Tongue (tissue), 2 donors: ENCODE results near the gene NTRK3. TPM values are rescaled to one million over a fixed set of nuclear protein-coding genes. Genes with fewer than 3 reads are reported as not detected.
A peak's percentile ranks its signal among the peaks of the same experiment; 100 is the strongest.

ENCODE experiments used
- DNase-seq: peaks from one replicate; pipeline ENCODE4 v3.0.0-alpha.2; 2015
- total RNA-seq: library from RNA; depleted of rRNA; stranded (reverse); fragments of >200 nt; gene quantifications from one replicate; pipeline ENCODE4 v1.2.3, GENCODE V29; 2014

NTRK3 gene
- total RNA-seq, 1 donor from 2014 or later, result 14.7 TPM

DNA sequence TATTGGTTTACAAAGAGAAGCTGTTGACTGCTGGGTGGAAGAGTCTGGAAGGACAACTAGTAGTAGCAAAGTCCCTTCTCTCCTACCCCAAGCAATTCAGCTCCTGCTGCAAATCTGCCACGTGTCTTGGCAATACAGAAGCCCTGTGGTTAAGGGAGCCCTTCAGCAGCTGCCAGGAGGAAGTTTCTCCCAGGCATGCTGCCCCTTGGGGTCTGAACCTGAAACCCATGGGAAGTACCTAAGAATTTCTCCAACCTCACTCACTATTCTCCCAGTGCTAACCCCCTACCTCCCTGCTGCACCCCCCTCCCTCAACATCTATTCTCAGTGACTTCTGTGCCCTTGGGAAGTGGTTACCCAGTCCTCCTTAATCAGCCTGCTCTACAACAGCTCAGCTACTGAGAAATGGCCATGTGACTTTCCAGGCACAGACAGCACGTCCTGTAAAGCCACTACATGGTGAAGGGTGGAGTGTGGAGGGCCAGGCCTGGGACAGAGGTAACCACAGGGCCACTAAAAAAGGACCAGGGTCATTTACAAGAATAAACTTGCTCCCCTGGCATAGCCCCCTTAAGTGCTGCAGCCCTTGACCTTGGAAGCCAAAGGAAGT, 316.6 kb downstream of the NTRK3 start:
- no peak for DNase-seq

DNA sequence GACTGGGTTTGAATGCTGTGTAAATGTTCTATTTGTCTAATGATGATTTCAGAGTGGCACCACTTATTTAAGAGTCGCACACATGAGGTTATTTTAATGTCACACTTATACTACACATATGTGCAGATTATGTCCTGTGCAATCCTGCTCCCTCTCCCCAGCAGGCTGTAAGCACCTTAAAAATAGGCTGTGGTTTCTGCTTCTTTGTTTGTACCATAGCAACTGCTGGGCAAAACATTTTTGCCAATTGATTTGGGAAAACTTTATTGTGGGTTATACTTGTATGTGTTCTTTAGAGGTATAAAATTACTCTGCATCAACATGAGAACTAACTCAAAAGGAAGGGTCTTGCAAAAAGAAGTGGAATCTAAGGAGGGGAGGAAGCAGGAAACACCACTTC, 318.5 kb downstream of the NTRK3 start:
- no peak for DNase-seq

DNA sequence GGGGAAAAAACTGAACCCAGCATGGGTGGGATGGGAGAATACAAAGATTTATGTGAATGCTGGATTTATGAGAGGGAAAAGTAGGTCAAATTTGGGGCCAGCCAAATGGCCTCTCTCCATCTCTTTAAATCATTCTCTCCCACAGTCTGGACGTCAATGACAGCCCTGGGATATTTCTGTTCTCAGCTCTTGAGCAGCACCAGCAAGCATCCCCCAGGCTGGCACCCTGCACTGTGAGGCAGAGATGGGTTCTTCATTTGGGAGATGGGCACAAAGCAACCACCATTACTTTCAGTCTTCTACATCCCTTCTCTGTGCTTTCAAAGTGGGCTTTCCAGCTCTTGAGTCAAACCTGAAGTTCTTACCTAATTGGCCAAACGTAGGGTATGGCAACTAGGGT, 321.0 kb downstream of the NTRK3 start:
- DNase-seq, result no peak

DNA sequence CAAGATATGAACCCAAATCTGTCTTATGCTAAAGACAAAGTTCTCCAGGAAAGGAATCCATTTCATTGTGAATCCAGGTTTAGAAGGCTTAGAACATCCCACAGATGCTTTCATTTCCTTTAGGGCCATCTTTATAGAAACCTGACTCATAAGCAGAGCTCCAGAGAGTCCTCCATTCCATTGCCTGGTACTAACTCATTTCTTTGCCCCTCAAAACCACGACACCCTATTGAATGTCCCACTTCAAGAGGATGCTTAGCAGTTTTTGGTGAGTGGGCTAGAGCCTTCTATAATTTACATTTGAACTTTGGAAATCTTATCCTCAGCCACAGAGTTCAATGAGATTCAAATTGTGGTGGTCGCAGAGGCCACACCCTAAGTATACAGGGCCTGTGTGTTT, 325.0 kb downstream of the NTRK3 start:
- DNase-seq, result no peak

DNA sequence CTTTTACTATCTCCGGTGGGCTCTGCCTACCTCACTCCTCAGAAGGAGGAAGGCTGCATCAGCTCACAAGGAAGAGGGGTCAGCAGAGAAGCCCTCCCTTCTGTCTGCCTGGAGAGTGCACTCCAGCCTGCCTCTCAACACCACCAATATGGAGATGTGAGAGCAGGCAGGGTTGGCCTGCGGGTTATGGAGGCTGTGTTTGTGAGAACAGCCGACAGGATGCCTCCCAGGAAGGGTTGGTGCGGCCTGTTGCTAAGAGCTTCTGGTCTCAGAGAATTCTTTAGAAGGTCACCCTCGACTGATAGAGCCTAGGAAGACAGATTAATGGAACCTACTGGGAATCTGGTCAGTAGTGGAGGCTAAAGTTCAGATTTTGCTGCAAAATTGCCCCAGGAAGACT, 326.1 kb downstream of the NTRK3 start:
- no peak for DNase-seq

DNA sequence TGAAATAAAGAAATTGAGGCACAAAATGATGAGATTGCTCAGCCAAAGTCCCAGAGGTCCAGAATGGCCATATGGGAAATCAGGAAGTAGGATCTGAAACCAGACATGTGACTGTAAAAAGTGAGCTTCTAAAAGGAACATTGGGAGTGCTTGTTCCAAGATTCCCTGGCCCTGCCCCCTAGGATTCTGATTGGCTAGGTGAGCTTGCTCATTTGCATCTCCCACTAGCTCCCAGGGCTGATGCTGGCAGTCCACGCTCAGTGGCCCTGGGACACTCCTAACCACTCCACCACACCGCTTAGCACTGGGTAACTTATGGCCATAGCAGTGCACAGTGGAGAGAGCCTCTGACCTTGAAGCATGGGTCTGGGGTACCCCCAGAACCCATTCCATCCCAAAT, 326.7 kb downstream of the NTRK3 start:
- DNase-seq, result no peak

DNA sequence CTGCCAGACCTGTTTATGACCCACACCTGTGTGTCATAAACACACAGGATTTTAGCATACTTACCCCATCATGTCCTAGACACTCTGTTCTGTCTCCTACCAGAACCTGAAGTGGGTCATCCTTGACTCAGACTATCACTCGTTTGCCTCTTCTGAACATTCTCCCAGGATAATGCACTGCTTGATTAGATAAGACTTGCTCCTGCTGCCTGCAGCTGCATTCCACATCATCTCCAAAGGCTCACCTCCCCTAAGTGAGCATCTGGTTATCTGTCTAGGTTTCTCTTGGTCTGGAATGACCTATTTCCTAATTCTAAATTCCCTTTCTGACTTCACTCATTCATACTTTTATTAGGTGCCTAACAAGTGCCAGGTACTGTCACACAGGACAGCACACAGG, 332.1 kb downstream of the NTRK3 start:
- DNase-seq, result no peak

DNA sequence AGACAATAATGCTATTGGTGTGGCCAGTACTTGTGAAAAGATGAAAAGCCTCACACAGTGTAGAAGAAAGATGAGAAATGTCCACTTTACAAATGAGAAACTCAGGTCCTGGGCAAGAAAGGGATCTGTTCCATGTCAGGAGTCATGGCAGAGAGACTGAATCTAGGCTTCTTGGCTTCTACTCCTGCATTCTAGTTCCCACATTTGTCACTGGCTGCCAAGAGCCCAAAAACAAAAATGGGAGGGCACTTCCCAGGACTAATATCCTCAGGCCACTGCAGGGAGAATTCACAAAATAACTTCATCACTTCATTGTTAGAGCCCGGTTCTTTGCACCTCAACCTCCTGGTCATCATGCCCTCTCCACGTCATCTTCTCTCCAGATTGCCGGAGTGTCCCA, 337.5 kb downstream of the NTRK3 start:
- DNase-seq, result no peak

DNA sequence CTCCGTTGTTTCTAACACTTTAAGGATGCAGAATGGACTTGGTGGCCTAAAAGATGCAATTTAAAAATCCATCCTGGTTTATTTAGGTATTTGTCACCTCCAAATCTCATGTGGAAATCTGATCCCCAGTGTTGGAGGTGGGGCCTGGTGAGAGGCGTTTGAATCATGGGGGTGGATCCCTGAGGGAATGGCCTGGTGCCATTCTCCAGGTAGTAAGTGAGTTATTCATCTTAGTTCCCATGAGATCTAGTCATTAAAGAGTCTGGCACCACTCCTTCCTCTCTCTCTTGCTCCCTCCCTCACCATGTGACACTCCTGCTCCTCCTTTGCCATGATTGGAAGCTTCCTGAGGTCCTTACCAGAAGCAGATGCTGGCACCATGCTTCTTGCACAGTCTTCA, 339.1 kb downstream of the NTRK3 start:
- no peak for DNase-seq

DNA sequence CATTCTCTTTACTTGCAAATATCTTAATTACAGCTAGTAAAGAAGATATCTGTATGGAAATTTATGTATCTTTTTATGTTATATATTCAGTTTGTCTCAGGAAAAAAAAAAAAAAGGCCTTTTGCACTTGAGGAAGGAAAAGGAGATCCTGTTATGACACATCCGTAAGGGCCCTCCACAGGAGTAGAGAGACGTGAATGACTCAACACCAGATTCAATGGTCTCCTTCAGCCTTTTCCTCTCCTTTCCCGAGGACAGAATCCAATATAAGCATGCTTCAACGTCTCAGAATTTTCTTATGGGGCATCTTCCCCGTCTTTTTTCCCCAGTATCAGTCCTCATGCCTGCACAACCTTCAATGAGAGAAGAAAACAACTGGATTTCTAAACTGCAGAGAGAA, 340.3 kb downstream of the NTRK3 start:
- DNase-seq, result no peak

DNA sequence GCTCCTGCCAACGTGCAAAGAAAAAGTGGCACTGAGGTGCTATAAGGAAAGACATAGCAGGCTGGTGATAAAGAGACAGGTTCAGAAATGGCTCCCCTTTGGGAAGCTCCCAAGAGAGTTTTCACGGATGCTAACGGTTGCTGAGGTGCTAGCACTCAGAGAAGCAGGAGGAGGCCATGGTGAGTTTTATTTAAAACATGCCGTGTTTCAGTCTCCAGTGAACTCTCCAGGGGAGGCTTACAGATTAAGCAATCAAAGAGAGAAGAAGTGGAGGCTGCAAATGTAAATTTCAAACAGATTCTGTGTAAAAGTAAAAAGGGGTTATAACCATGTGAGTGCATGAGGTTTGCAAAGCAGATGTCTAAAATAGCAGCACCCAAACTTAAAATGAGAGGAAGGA, 346.2 kb downstream of the NTRK3 start:
- peak; percentile 2 for DNase-seq

DNA sequence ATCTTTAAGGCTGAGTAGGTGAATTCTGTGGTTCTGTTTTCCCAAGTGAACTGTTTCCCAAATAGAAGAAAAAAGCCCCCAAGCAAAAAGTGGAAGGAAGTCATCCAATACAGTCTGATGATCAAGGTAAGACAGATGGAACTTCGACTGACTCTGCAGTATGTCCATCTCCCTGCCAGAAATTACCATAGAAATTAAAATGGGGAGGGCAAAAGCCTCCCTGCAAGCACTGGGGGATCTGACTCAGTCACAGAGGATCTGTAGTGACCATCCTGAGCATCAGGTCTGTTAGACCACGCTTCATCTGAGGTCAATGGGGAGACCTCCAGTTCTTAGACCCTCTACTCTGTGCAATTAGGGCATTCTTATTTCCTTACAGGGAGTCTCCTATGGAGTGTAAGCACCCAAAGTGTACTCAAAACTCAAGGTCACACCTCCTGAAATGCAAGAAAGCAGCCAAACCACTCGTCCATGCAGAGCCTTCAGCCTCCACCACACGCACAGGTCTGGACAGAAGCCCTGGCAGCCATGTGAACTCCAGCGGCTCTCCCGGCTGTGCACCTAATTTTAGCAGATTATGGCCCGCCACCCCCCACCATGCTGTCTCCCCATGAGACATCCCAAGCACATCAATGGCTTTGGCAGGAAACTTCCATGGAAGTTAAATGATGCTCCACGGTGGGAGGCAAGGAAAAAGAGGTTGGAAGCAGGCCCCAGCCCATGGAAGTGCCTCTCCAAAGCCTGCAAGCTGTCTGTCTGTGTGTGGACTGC, 348.7 kb downstream of the NTRK3 start:
- no peak for DNase-seq

DNA sequence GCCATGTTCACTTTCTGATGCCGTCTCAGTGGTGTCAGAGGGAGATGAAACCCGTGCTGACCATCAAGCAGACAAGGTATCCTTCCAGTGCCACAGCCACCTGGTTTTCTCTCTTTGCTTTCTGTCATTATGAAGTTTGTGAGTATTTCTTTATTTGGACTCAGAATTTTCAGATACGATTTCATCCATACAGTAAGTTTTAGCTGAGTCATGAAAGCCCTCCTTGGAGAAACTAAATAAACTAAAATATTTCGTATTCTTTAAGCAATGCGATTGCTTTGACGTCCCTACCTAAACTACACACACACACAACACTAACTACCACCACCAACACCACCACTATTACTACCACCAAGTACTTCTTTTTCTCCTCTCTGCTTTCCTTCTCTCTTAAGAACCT, 350.1 kb downstream of the NTRK3 start:
- DNase-seq, result no peak

DNA sequence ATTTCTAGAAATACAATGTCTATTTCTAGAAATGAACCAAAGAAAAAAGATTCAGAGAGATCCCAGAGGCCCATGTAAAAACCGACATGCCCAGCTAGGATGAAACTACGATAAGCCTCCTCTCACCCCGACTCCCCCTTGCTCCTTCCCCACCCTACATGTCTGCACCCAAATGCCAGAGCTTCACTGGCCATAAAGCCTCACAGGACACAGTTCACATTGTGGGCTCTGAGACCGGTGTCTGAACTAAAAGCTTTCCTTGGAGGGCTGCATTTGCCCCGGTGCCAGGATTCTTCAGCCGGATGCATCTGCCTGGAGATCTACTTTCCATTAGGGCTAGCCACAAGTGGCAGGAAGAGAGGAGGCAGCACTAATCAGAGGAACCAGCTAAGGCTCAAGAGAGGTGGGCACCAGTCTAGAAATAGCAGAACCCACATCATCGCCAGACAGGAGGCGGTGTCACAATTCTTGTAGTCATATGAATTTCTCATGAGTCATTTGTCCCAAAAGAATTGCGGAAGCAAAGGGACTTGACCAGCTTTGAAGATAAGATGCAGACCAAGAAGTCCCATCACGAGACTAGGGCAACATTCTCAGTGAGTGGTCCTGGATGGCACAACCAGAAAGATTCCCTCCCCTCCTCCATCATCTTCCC, 353.6 kb downstream of the NTRK3 start:
- DNase-seq, result no peak

DNA sequence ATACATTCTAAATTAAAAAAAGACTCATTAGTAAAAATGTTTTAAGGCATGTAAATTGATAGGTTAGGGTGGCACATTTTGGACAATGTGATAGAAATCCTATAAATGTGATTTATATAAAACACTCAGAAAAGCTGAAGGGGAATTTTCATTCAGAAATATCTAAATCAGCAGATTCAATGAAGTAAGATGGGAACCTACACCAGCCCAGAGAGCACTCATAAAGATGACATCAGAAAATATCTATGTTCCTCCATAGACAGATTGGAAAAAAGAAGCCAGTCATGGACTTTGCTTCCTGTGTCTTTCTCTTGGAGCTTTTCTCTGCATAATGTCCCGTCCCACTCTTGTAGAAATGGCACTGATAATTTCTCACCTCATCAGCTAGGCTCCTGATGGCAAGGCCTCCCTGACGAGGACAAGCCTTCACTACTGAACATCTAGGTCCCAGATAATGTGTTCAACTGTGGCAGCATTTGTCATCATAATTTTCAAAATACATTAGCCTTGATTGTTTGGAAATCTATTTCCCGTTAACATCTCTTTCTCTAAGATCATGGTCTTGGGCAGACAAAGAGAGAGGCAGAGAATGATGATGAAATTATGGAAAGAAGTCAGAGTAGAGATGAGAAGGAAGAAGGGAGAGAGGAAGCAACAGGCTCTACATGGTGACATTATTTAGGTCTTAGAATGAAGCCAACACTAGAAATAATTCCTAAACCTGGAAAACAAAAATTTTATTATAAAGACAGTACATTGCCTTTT, 354.4 kb downstream of the NTRK3 start:
- no peak for DNase-seq

DNA sequence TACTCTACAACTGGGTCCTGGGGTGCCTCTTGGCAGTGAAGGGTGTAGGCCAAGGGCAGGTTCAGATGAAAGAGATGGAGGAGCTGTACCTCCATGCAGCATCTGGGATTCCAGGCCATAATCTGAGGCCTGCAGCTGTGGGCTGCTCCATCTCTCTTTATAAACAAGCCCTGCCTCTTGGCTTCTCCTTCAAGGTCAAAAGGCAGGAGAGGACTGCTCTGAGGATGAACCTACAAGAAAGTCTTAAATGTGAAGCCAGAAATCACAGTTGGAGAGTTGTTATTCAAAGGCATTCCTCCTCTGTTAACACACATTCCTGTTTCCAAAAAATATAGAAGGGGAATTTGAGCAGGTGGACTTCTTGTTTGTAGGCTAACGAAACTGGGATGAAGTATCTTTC, 355.5 kb downstream of the NTRK3 start:
- no peak for DNase-seq

DNA sequence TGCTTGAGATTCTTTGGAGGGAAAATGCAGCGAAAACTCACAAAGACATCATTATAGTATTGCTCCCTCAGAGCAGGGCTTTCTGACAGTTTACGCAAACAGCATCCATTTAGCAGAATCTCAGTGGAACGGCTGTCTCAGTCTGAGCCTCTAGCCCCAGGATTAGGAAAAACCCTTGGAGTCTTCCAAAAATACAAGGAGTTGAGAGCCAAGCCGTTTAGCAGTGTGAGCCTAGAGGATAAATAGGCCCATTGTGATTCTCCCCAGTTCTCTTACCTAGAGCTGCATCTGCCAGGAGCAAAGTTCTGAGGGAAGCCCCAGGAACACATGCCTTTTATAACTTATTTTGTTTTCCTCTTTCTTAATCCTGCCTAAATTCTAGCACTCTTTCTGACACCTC, 359.6 kb downstream of the NTRK3 start:
- peak; percentile 62 for DNase-seq

DNA sequence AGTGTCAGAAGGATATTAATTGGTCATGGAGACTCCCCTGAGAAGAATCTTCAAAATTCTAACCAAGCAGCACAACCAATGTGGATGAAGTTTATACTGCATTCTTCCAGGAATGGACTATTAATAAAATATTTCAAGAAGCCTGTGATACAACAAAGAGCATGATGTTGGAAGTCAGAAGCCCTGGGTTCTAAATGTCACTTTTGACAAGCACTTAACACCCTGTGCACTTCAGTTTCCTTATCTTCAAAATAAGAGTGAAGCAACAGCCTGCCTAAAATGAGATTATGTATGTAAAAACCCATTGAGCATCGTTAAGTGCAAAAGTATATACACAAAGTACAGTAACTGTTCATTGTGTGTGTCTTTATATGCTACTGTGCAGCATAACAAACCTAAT, 369.4 kb downstream of the NTRK3 start:
- no peak for DNase-seq

DNA sequence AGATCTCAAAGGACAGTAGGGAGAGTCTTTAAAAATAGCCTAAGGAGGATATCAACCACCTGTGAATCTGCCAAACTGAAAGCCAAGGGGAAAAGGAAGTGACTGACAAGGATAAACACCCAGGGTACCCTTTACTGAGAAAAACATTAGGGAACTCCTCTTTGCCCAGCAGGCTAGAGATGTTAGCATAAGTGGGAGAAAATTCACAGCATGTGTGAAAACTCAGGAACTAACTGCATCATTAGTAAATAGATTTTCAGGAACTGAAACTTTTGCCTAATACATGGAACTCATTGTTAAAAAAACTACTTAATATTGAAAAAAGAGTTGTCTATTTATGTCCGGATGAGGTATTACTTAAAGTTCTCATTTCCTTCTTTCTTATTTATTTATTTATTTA, 375.5 kb downstream of the NTRK3 start:
- DNase-seq, result no peak

DNA sequence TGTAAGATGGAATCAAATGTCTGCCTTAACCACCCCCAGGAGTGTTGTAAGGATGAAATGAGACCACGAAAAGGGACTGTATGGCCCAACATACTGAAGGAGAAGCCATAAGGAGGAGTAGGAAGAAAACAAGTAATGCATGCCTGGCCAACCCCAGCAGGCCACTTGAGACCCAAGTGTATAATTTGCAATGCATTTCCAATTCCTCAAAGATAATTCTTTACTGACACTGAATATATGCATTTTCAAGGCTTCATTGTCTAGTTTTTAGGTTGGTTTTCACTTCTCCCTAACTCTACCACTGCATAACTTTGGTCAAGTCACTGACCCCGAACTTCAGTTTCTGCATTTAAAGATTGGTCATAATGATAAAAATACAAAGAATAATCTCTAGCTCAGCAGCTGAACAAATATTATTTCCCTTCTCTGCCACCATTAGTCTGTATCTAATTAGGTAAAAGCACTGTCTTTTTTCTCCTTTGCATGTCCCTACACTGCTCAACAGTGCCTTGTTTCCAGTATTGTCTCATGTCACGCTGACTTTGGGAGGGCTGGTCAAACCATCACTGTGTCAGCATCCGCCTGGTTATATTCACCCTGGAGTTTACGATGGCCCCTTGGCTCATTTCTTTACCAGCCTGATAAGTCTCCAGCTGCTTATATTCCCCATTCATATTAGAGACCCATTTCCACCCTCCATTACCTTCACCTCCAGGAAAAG, 378.6 kb downstream of the NTRK3 start:
- DNase-seq, result no peak

DNA sequence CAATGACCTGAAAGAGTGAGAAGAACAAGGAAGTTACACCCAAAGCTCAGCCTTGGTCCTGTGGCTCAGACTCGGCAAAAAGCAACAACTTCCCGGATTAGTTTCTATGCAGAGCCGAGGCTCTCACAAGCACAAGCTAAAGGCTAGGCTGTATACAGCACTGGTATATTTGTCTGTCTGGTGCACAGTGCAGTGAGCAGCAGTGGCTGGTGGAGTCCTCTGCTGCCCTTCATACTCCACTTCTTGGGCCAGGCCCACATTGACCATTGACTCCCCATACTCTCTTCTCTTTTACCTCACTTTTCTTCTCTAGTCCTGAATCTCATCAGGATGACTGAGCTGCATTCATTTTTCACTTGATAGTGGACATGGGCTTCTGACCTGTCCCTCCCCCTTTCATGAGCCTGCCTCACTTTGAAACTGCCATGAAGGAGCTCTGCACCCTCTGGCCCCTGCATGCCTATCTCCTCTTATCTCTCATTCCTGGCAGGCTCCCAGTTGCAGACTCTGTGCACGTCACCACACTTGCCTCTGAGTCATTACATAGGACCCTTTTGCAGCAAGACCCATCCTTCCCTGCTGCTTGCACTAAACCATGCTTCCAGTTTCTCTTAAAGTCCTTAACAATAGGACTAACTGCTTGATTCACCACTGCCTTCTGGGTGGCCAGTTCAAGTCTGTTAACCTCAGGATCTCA, 379.3 kb downstream of the NTRK3 start:
- no peak for DNase-seq
